ENCODE data around the gene OR51L1.

OR51L1 gene

DNA sequence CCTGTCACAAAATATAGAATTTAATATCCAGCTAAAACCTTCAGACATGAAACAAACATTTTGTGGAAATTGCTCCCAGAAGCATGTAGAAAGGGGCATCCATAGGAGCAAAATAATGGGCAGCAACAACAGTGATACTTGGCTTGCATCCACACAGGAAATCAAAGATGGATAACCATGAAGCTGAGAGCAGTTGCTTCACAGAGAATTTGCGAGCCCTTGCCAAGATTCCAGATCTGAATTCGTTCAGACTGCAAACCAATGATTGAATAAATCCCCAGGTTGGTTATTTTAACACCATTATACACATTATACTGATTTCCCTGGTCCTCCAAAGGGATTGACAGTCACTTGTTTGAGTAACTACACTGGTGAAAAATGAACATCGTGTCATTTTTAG lies 15.6 kb upstream of the OR51L1 start:
- FAIRE-seq (no peak), DNase-seq (ENCODE audit: insufficient read length, low spot score) (no peak)
- TF ChIP-seq, protein P1, sequence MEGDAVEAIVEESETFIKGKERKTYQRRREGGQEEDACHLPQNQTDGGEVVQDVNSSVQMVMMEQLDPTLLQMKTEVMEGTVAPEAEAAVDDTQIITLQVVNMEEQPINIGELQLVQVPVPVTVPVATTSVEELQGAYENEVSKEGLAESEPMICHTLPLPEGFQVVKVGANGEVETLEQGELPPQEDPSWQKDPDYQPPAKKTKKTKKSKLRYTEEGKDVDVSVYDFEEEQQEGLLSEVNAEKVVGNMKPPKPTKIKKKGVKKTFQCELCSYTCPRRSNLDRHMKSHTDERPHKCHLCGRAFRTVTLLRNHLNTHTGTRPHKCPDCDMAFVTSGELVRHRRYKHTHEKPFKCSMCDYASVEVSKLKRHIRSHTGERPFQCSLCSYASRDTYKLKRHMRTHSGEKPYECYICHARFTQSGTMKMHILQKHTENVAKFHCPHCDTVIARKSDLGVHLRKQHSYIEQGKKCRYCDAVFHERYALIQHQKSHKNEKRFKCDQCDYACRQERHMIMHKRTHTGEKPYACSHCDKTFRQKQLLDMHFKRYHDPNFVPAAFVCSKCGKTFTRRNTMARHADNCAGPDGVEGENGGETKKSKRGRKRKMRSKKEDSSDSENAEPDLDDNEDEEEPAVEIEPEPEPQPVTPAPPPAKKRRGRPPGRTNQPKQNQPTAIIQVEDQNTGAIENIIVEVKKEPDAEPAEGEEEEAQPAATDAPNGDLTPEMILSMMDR (IDR thresholded peaks at IDR 0.05; ENCODE audit: insufficient read depth, missing control alignments) = no peak

- DNase-seq (ENCODE audit: insufficient read length, low spot score) (no peak), FAIRE-seq (no peak)
- TF ChIP-seq, protein P1 (IDR thresholded peaks at IDR 0.05; ENCODE audit: insufficient read depth, missing control alignments) = no peak
Observed at GRCh38 chr11:4982678-4983077, 12.0 kb upstream of the OR51L1 start.

DNA sequence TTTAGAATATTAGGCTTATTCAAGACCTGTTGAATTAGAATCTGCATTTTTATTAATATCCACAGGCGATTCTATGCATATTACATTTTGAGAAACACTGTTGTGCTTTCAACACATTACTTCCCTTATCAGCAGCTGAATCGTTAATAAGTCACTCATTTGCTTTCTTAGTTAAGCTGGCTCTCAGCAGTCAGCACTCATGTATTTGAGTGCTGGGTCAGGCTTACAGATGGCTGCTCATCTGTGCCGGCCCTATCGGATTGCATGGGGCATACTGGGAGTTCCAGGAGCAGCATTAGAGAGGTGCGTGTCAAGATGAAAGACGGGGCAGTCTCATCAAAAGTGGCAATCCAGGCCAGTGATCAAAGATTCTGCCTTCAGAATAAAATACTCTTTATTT lies 10.8 kb upstream of the OR51L1 start:
- TF ChIP-seq, protein P1 (IDR thresholded peaks at IDR 0.05; ENCODE audit: insufficient read depth, missing control alignments) = no peak
- no peak for DNase-seq (ENCODE audit: insufficient read length, low spot score)
- no peak for FAIRE-seq

- DNase-seq (ENCODE audit: insufficient read length, low spot score) (no peak), FAIRE-seq (no peak)
- TF ChIP-seq, protein P1 (IDR thresholded peaks at IDR 0.05; ENCODE audit: insufficient read depth, missing control alignments) = peak; percentile 7
Observed at GRCh38 chr11:4991060-4991459, 3.6 kb upstream of the OR51L1 start.

DNA sequence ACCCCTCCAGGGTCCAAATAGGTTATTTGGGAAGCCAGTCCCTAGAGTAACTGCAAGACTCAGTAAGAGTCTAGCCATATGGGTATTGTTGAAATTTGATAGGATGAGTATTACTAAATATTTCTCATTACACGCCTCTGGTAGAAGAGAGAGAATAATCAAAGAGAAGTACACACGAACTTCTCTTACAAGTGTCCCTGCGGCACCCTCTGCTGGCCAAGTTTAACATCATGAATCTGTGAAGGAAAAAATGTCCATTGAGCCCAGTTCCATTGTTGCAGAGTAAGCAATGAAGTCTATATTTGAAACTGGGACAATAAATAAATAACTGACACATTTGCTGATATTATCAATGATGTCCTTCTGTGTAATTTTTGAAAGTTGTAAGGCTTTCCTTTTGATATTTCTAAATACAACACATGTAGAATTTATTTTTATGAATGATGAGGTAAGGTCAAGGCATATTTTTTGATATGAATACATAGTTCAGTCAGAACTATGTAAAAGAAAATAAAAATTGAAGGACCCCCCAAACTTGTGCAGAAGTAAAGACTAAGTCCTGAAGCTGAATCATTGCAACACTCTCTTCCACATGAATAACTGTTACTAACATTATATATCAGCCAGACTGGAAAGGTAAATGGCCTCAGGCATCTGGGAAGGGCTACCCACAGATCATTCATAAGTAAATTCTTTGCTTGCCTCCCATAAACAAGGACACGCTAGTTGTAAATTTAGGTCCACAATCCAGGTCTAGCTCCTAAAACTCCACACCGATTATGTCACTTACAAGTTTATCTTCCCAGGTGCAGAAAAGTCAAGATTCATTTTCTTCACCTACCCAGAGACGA lies 10.0 kb downstream of the OR51L1 start:
- TF ChIP-seq, protein P1 (IDR thresholded peaks at IDR 0.05; ENCODE audit: insufficient read depth, missing control alignments) = peak; percentile 56
- DNase-seq (ENCODE audit: insufficient read length, low spot score) (no peak), FAIRE-seq (no peak)

DNA sequence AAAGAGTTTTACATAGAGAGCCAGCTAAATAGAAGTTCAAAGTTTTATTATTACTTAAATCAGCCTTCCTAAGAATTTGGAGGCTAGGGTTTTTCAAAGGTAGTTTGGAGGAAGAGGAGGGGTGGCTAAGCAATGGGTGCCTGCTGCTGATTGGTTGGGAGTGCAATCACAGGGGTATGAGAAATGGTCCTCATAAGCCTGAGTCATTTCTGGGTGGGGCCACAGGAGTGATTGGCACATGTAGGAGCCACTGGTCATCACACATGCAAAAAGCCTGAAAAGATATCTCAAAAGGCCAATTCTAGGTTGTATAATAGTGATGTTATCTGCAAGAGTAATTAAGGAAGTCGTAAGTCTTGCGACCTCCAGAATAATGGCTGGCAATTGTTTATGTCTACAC lies 12.9 kb downstream of the OR51L1 start:
- DNase-seq (ENCODE audit: insufficient read length, low spot score) (no peak), FAIRE-seq (no peak)
- TF ChIP-seq, protein P1 (IDR thresholded peaks at IDR 0.05; ENCODE audit: insufficient read depth, missing control alignments) = no peak

DNA sequence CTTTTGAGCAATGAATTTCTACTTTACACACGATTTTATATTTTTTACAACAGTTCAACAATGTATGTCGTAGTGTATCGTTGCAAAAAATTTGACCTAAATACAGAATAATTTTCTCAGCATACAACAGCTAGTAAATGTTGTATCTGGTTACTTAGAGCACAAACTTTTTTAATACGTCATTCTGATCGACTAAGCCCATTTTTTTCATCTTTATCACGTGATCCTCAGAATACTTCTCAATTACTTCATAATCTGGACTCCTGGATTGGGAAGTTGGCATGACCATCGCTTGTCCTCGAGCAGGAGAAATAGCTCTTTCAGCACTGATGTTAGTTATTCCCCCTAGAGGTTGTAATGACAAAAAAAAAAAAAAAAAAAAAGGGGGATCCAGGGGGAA lies 16.6 kb downstream of the OR51L1 start:
- FAIRE-seq = no peak
- no peak for DNase-seq (ENCODE audit: insufficient read length, low spot score)
- TF ChIP-seq, protein P1 (IDR thresholded peaks at IDR 0.05; ENCODE audit: insufficient read depth, missing control alignments) = no peak

Measured in D721Med (cell line).